Posterior vena cava (tissue), 2 donors: ENCODE data around the gene CFAP70. TPM values are rescaled to one million over a fixed set of nuclear protein-coding genes. Genes with fewer than 3 reads are reported as not detected.
A peak's percentile ranks its signal among the peaks of the same experiment; 100 is the strongest.
"Not testable (repeated sequence)": the region's sequence is repeated elsewhere in the genome, so short reads cannot be mapped to it uniquely, and the experiment has no call there.

Experiments
- DNase-seq: peaks from one replicate; pipeline ENCODE4 v3.0.0-alpha.2; 2020; ENCODE audit warnings: low spot score
- intact Hi-C, 2 donors: fragments of 100-400 bp; cut with DNase I; formaldehyde crosslinking; loops; one replicate each; pipeline versions ENCODE4 v1.14.1 to v1.14.2; 2022 to 2023
- long read RNA-seq, 2 donors: library from polyadenylated mRNA; unstranded; transcript quantifications; one replicate each; pipeline ENCODE4 v2.0.0, GENCODE V29; 2020 to 2021
- total RNA-seq, 2 donors: library from RNA; stranded (reverse); fragmentation: NEBNext Ultra II Directional; extraction: Animal tissue kit (Norgen Biotek cat#: 25700); gene quantifications; one replicate each; pipeline ENCODE4 v1.2.1, GENCODE V29; 2021
- donor health status: DM: yes; HTN: yes; CAD: no.
- donor health status: DM: yes; HTN: yes; CAD: no.

Gene CFAP70
- 1 to 10 TPM in 1 of 2 donors, under 1 TPM in 1; 0.76 to 1.6 TPM for total RNA-seq
- long read RNA-seq, donor 1: 0 reads
- long read RNA-seq, donor 2: 0 reads

- DNase-seq: peak; percentile 96
- intact Hi-C loops: no loop called here
Measured at GRCh38 chr10:73358331-73359279, at the start of gene CFAP70. TSS of gene CFAP70 (minus strand) at chr10:73358864. CDS start at chr10:73354796, 4,068 bp downstream.

GRCh38 chr10:73408061-73408460 lies 49.4 kb upstream of the CFAP70 start:
- no peak for DNase-seq
- intact Hi-C loops: no loop called here

GRCh38 chr10:73407495-73407894 lies 48.8 kb upstream of the CFAP70 start:
- DNase-seq: no peak
- intact Hi-C loops: no loop called here

- no peak for DNase-seq
- intact Hi-C loops: no loop called here
Measured at GRCh38 chr10:73406846-73407245, 48.2 kb upstream of the CFAP70 start.

GRCh38 chr10:73405556-73405955 lies 46.9 kb upstream of the CFAP70 start:
- intact Hi-C loops: no loop called here
- no peak for DNase-seq

- intact Hi-C loops: no loop called here
- DNase-seq: no peak
Measured at GRCh38 chr10:73404690-73405089, 46.0 kb upstream of the CFAP70 start.

- no peak for DNase-seq
- intact Hi-C loops: no loop called here
Measured at GRCh38 chr10:73401636-73402035, 43.0 kb upstream of the CFAP70 start.

GRCh38 chr10:73399063-73399462 lies 40.4 kb upstream of the CFAP70 start:
- intact Hi-C loops: no loop called here

GRCh38 chr10:73398024-73398423 lies 39.4 kb upstream of the CFAP70 start:
- intact Hi-C loops: no loop called here
- DNase-seq: no peak

More at GRCh38 chr10:73399063-73399462, 40.4 kb upstream of the CFAP70 start:
- no peak for DNase-seq

- DNase-seq, intact Hi-C loops: not testable (repeated sequence)
Measured at GRCh38 chr10:73394325-73394724, 35.7 kb upstream of the CFAP70 start.

- no peak for DNase-seq
- intact Hi-C loops: no loop called here
Measured at GRCh38 chr10:73388228-73388627, 29.6 kb upstream of the CFAP70 start.

GRCh38 chr10:73386583-73386982 lies 27.9 kb upstream of the CFAP70 start:
- DNase-seq: no peak
- intact Hi-C loops: no loop called here

GRCh38 chr10:73379064-73379748 lies 20.5 kb upstream of the CFAP70 start:
- DNase-seq: no peak
- intact Hi-C loops: loop anchor here in 1 of 2 donors (10.0 kb wide), 1 partner anchor 1734 kb away; no protein-coding TSS in a partner anchor

- DNase-seq: no peak
- intact Hi-C loops: loop anchor here in 1 of 2 donors (10.0 kb wide), 1 partner anchor 1732 kb away; no protein-coding TSS in a partner anchor
Measured at GRCh38 chr10:73376679-73377078, 18.0 kb upstream of the CFAP70 start.

- no peak for DNase-seq
- intact Hi-C loops: loop anchor here in 1 of 2 donors (5.0 kb wide), 1 partner anchor 1251 kb away; no protein-coding TSS in a partner anchor
Measured at GRCh38 chr10:73368238-73368637, 9.6 kb upstream of the CFAP70 start.

GRCh38 chr10:73366381-73367298 lies 8.0 kb upstream of the CFAP70 start:
- DNase-seq: no peak
- intact Hi-C loops: loop anchor here in 1 of 2 donors (5.0 kb wide), 1 partner anchor 1249 kb away; no protein-coding TSS in a partner anchor

GRCh38 chr10:73364964-73365363 lies 6.3 kb upstream of the CFAP70 start:
- no peak for DNase-seq
- intact Hi-C loops: loop anchor here in 1 of 2 donors (5.0 kb wide), 1 partner anchor 1248 kb away; no protein-coding TSS in a partner anchor

GRCh38 chr10:73359492-73359891 lies 828 bp upstream of the CFAP70 start:
- no peak for DNase-seq
- intact Hi-C loops: no loop called here

GRCh38 chr10:73357821-73358220 lies 843 bp downstream of the CFAP70 start:
- intact Hi-C loops: no loop called here
- DNase-seq: no peak
